Activated naive CD8-positive, alpha-beta T cell treated with anti-CD3 and anti-CD28 coated beads, Interleukin-2, amount 50 U/mL, for 24 hours (primary cell): ENCODE data around the gene MACROD2.
"Not testable (repeated sequence)": the region's sequence is repeated elsewhere in the genome, so short reads cannot be mapped to it uniquely, and the experiment has no call there.

ENCODE experiments used
- ATAC-seq: fragments of 150-1000 bp; cut with Tn5 transposase; one replicate; pipeline ENCODE4 v1.10.0; 2021
- DNase-seq: peaks from one replicate; pipeline ENCODE4 v3.0.0; 2021
- H3K27ac Mint-ChIP-seq: one replicate; pipeline ENCODE4 v1.8.0; 2021; ENCODE audit warnings: mild to moderate bottlenecking, mixed read lengths
- H3K27me3 Mint-ChIP-seq: one replicate; pipeline ENCODE4 v1.8.0; 2021; ENCODE audit warnings: mixed read lengths
- H3K36me3 Mint-ChIP-seq: one replicate; pipeline ENCODE4 v1.8.0; 2021; ENCODE audit warnings: low read depth, mixed read lengths
- H3K4me1 Mint-ChIP-seq: one replicate; pipeline ENCODE4 v1.8.0; 2021; ENCODE audit warnings: mixed read lengths
- H3K4me3 Mint-ChIP-seq: one replicate; pipeline ENCODE4 v1.8.0; 2021; ENCODE audit warnings: mild to moderate bottlenecking, moderate library complexity, mixed read lengths
- H3K9me3 Mint-ChIP-seq: one replicate; pipeline ENCODE4 v1.8.0; 2021; ENCODE audit warnings: mixed read lengths

The MACROD2 gene

DNA sequence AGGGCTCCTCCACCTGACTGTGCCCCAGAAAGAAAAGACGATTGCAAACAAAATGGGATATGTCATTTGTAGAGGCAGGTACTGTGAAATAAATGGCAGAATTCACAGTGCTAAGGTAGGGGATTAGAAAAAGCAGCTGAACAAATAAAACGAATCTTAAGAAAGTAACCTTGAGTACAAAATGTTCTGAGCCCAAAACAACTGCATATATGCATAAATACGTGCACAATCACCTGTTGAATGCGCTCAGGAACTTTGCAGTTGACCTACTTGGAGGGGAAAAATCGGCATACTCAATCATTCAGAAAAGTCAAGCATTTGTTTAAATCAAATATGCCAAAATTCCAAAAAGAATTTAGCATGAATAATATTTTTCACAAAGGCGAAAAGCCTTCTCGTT is 1114.2 kb downstream of the MACROD2 start:
- DNase-seq (no peak), ATAC-seq (no peak)
- no peaks in the 10 kb centered on the region for H3K36me3 Mint-ChIP-seq
- no peak overlapping the region for H3K4me3 Mint-ChIP-seq
- H3K4me1 Mint-ChIP-seq, result no peaks in the 10 kb centered on the region
- H3K27ac Mint-ChIP-seq, result no peak overlapping the region
- peaks cover 7% of the 10 kb centered on the region for H3K9me3 Mint-ChIP-seq
- no peaks in the 10 kb centered on the region for H3K27me3 Mint-ChIP-seq

GRCh38 chr20:15111654-15112053 is 1116.3 kb downstream of the MACROD2 start:
- Mint-ChIP-seq H3K36me3 (no peaks in the 10 kb centered on the region), H3K9me3 (peaks cover 13% of the 10 kb centered on the region), H3K4me1 (no peaks in the 10 kb centered on the region), H3K4me3 (no peak overlapping the region), H3K27ac (no peak overlapping the region), H3K27me3 (no peaks in the 10 kb centered on the region)
- ATAC-seq (no peak), DNase-seq (no peak)

- DNase-seq (no peak), ATAC-seq (no peak)
- Mint-ChIP-seq H3K4me1 (no peaks in the 10 kb centered on the region), H3K36me3 (no peaks in the 10 kb centered on the region), H3K4me3 (no peak overlapping the region), H3K9me3 (peaks cover 13% of the 10 kb centered on the region), H3K27ac (no peak overlapping the region), H3K27me3 (no peaks in the 10 kb centered on the region)
Measured at GRCh38 chr20:15113144-15113773, 1117.9 kb downstream of the MACROD2 start.

GRCh38 chr20:15119852-15120487 is 1124.7 kb downstream of the MACROD2 start:
- Mint-ChIP-seq H3K9me3 (peaks cover 10% of the 10 kb centered on the region), H3K4me3 (no peak overlapping the region), H3K4me1 (no peaks in the 10 kb centered on the region), H3K27me3 (no peaks in the 10 kb centered on the region), H3K36me3 (no peaks in the 10 kb centered on the region), H3K27ac (no peak overlapping the region)
- DNase-seq (no peak), ATAC-seq (no peak)

GRCh38 chr20:15122613-15123012 is 1127.3 kb downstream of the MACROD2 start:
- no peaks in the 10 kb centered on the region for H3K36me3 Mint-ChIP-seq
- no peak overlapping the region for H3K27ac Mint-ChIP-seq
- no peak overlapping the region for H3K4me3 Mint-ChIP-seq
- no peaks in the 10 kb centered on the region for H3K4me1 Mint-ChIP-seq
- H3K27me3 Mint-ChIP-seq, result no peaks in the 10 kb centered on the region
- H3K9me3 Mint-ChIP-seq, result peaks cover 4% of the 10 kb centered on the region
- no peak for ATAC-seq
- no peak for DNase-seq

DNA sequence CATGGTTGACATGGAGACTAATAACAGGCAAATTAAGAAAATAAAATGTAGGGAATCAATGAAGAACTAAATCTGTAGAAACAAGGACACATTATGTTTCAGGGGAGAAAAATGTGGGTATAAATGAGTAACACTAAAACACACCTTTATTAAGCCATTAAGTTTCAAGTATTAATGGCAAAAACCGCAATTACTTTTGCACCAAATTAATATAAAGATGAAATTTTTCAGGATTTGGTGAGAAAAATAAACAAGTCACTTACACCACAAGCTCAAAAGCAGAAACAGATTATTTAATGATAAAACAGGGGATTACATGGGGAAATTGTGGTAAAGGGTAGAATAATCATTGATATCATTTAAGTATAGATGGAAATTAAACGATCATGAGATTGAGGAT is 1135.9 kb downstream of the MACROD2 start:
- H3K9me3 Mint-ChIP-seq, result peaks cover 4% of the 10 kb centered on the region
- no peak for DNase-seq
- no peaks in the 10 kb centered on the region for H3K4me1 Mint-ChIP-seq
- no peak overlapping the region for H3K4me3 Mint-ChIP-seq
- ATAC-seq, result no peak
- no peak overlapping the region for H3K27ac Mint-ChIP-seq
- H3K36me3 Mint-ChIP-seq, result no peaks in the 10 kb centered on the region
- no peaks in the 10 kb centered on the region for H3K27me3 Mint-ChIP-seq

DNA sequence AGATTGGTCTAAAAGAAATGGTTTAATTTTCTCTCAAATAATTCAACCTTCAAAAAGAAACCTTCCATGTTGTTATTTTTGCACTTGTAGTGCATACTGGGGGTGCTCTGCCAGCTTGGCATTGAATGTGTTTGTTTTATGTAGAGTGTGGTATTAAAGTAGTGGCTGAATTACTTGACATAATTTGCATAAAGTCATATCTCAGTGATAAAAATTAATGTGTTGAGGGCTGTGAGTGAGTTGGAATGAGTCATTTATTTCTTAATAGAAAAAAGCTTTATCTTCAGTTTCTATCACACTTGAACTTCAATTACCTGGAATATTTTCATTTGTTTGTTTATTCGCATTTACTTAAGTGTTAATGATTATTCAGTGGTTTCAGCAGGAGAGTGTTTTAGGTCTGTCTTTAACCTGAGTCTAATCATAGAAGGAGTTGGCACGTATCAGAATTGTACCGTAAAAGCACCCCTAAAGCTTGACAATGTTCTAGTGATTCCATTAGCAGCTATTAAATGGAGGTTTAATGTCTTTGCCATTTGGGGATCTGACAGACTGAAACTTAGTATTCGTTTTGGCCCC is 1143.3 kb downstream of the MACROD2 start:
- no peak for DNase-seq
- no peak overlapping the region for H3K27ac Mint-ChIP-seq
- ATAC-seq, result no peak
- peaks cover 20% of the 10 kb centered on the region for H3K9me3 Mint-ChIP-seq
- no peaks in the 10 kb centered on the region for H3K4me1 Mint-ChIP-seq
- H3K27me3 Mint-ChIP-seq, result no peaks in the 10 kb centered on the region
- H3K36me3 Mint-ChIP-seq, result no peaks in the 10 kb centered on the region
- no peak overlapping the region for H3K4me3 Mint-ChIP-seq

DNA sequence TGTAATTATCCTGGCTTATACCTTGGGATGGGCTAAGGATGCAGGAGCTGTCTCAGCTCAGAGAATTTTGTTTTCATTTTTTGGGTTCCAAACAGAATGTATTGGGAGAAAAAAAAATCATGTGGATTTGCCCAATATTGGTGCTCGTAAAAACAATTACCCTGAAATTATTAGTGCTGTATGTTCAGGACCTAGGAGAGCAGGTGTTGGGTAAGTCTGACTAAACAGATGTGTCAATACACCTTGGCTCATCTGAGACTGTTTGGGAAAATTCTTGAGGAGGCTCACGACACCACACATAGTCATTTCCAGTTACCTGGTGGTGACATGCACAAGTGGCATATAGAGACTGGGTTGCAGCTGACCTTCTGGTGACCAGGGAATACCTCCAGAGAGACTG is 1144.2 kb downstream of the MACROD2 start:
- DNase-seq, result no peak
- H3K4me3 Mint-ChIP-seq, result no peak overlapping the region
- H3K4me1 Mint-ChIP-seq, result no peaks in the 10 kb centered on the region
- no peak for ATAC-seq
- H3K27ac Mint-ChIP-seq, result no peak overlapping the region
- H3K36me3 Mint-ChIP-seq, result no peaks in the 10 kb centered on the region
- H3K9me3 Mint-ChIP-seq, result peaks cover 20% of the 10 kb centered on the region
- H3K27me3 Mint-ChIP-seq, result no peaks in the 10 kb centered on the region

DNA sequence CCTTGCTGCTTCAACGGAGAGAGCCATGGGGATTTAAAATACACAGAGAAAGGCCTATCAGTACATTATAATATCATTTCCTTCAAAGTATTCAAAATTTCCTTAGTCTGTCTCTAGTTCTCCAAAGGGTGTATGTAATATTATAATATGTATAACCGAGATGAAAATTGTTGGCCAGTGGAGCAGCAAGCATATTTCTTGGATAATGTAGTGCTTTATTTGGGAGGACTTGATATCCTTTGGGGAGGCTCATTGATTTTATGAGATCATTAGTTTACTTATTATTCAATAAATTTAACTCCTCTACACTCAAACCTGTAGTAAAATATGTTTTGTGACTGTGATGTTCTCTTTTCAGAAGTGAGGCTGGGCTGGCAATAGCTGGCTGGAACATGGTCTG is 1145.0 kb downstream of the MACROD2 start:
- Mint-ChIP-seq H3K4me1 (no peaks in the 10 kb centered on the region), H3K27me3 (no peaks in the 10 kb centered on the region), H3K27ac (no peak overlapping the region), H3K36me3 (no peaks in the 10 kb centered on the region), H3K4me3 (no peak overlapping the region), H3K9me3 (peaks cover 20% of the 10 kb centered on the region)
- ATAC-seq (no peak), DNase-seq (no peak)

- not testable (repeated sequence) for H3K36me3 Mint-ChIP-seq, ATAC-seq, DNase-seq, H3K27ac Mint-ChIP-seq, H3K4me1 Mint-ChIP-seq, H3K27me3 Mint-ChIP-seq, H3K4me3 Mint-ChIP-seq
- peaks cover 20% of the 10 kb centered on the region for H3K9me3 Mint-ChIP-seq
Measured at GRCh38 chr20:15140940-15141339, 1145.6 kb downstream of the MACROD2 start.

DNA sequence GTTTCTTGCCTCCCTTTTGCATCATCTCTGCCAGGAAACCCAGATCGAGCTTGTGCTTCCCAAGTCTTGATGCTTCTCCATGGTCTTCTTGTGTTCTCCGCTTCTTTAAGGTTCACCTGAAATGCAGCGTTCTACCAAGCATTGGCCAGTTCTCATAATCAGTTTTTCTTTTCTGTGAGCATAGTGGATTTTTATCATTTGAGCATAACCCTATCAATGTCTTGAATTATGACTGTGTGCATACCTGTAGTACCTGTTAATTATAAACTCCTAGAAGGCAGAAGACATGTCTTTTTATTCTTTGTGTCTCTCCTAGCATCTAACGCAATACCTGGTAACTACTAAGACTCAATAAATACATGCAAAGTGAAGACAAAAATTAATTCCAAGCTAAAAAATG is 1146.5 kb downstream of the MACROD2 start:
- H3K9me3 Mint-ChIP-seq, result peaks cover 20% of the 10 kb centered on the region
- no peaks in the 10 kb centered on the region for H3K4me1 Mint-ChIP-seq
- no peak overlapping the region for H3K4me3 Mint-ChIP-seq

DNA sequence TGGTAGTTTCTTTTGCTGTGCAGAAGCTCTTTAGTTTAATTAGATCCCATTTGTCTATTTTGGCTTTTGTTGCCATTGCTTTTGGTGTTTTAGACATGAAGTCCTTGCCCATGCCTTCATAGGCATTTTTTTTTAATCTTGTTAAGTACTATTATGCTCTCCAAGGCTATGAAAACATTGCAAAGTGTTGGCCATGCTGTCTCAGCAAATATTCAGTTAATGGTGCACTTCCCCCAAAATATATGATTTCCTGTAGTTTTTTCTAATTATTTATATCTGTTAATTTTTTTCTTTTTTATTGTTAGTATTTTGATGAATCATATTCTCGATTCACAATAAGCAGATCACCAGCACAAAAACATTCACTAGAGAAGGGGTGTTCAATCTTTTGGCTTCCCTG is 1148.2 kb downstream of the MACROD2 start:
- no peak overlapping the region for H3K27ac Mint-ChIP-seq
- no peak overlapping the region for H3K4me3 Mint-ChIP-seq
- H3K36me3 Mint-ChIP-seq, result no peaks in the 10 kb centered on the region
- no peaks in the 10 kb centered on the region for H3K4me1 Mint-ChIP-seq
- no peak for ATAC-seq
- no peaks in the 10 kb centered on the region for H3K27me3 Mint-ChIP-seq
- no peak for DNase-seq
- H3K9me3 Mint-ChIP-seq, result peaks cover 18% of the 10 kb centered on the region

More for the DNA sequence above, 1146.5 kb downstream of the MACROD2 start:
- Mint-ChIP-seq H3K36me3 (no peaks in the 10 kb centered on the region), H3K27me3 (no peaks in the 10 kb centered on the region), H3K27ac (no peak overlapping the region)
- ATAC-seq (no peak), DNase-seq (no peak)

- DNase-seq (no peak), ATAC-seq (no peak)
- H3K27me3 Mint-ChIP-seq, result no peaks in the 10 kb centered on the region
- no peak overlapping the region for H3K27ac Mint-ChIP-seq
- no peaks in the 10 kb centered on the region for H3K4me1 Mint-ChIP-seq
- no peaks in the 10 kb centered on the region for H3K36me3 Mint-ChIP-seq
- H3K4me3 Mint-ChIP-seq, result no peak overlapping the region
- peaks cover 11% of the 10 kb centered on the region for H3K9me3 Mint-ChIP-seq
Measured at GRCh38 chr20:15144916-15145315, 1149.6 kb downstream of the MACROD2 start.

- DNase-seq (no peak), ATAC-seq (no peak)
- H3K4me3 Mint-ChIP-seq, result no peak overlapping the region
- peaks cover 14% of the 10 kb centered on the region for H3K9me3 Mint-ChIP-seq
- H3K27me3 Mint-ChIP-seq, result no peaks in the 10 kb centered on the region
- no peaks in the 10 kb centered on the region for H3K4me1 Mint-ChIP-seq
- H3K36me3 Mint-ChIP-seq, result no peaks in the 10 kb centered on the region
- no peak overlapping the region for H3K27ac Mint-ChIP-seq
Measured at GRCh38 chr20:15146948-15147347, 1151.6 kb downstream of the MACROD2 start.

DNA sequence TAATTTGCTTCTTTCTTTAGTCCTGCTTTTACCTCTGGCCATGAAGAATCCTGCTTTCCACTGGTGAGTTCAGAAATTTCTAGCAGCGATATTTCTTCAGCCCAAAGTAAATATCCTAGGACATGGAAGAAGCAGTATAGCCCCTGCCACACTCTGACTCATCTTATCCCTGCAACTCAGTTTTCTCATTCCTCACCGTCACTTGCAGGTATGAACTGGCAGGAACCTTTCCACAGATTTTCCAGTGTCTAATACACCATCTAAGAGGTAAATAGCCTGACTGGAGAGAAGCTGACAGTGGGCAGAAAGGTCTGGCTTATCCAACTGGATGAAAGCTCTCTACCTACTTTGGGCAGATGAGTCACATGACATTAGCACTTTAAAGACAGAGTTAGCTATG is 1158.8 kb downstream of the MACROD2 start:
- Mint-ChIP-seq H3K36me3 (no peaks in the 10 kb centered on the region), H3K27me3 (no peaks in the 10 kb centered on the region), H3K27ac (no peak overlapping the region), H3K4me3 (no peak overlapping the region), H3K9me3 (peaks cover 15% of the 10 kb centered on the region), H3K4me1 (no peaks in the 10 kb centered on the region)
- ATAC-seq (no peak), DNase-seq (no peak)
